HG02852 (cell line): ENCODE data around the gene SDK2.

Experiments
- ATAC-seq: cut with Tn5 transposase; IDR thresholded peaks from one replicate; pipeline ENCODE4 v1.9.1; 2021; ENCODE audit warnings: mild to moderate bottlenecking, moderate library complexity; ENCODE audit not compliant: unreplicated experiment

The SDK2 gene

GRCh38 chr17:73612031-73612472 is 32.2 kb downstream of the SDK2 start:
- ATAC-seq, result no peak

GRCh38 chr17:73611630-73612029 is 32.6 kb downstream of the SDK2 start:
- no peak for ATAC-seq

GRCh38 chr17:73610331-73610911 is 33.8 kb downstream of the SDK2 start:
- ATAC-seq, result no peak

- ATAC-seq, result no peak
Measured at GRCh38 chr17:73609758-73610157, 34.5 kb downstream of the SDK2 start.

GRCh38 chr17:73609060-73609459 is 35.2 kb downstream of the SDK2 start:
- no peak for ATAC-seq

- no peak for ATAC-seq
Measured at GRCh38 chr17:73605444-73605843, 38.8 kb downstream of the SDK2 start.

- no peak for ATAC-seq
Measured at GRCh38 chr17:73604476-73604875, 39.8 kb downstream of the SDK2 start.

- no peak for ATAC-seq
Measured at GRCh38 chr17:73603971-73604370, 40.3 kb downstream of the SDK2 start.

GRCh38 chr17:73600103-73600871 is 44.0 kb downstream of the SDK2 start:
- no peak for ATAC-seq

GRCh38 chr17:73599599-73599998 is 44.6 kb downstream of the SDK2 start:
- no peak for ATAC-seq

- no peak for ATAC-seq
Measured at GRCh38 chr17:73598212-73598611, 46.0 kb downstream of the SDK2 start.

GRCh38 chr17:73595931-73596330 is 48.3 kb downstream of the SDK2 start:
- no peak for ATAC-seq

GRCh38 chr17:73595479-73595878 is 48.8 kb downstream of the SDK2 start:
- ATAC-seq, result no peak

GRCh38 chr17:73595068-73595467 is 49.2 kb downstream of the SDK2 start:
- ATAC-seq, result no peak

- ATAC-seq, result no peak
Measured at GRCh38 chr17:73594598-73594997, 49.6 kb downstream of the SDK2 start.

- ATAC-seq, result no peak
Measured at GRCh38 chr17:73594025-73594424, 50.2 kb downstream of the SDK2 start.

- no peak for ATAC-seq
Measured at GRCh38 chr17:73593249-73593965, 50.8 kb downstream of the SDK2 start.

- no peak for ATAC-seq
Measured at GRCh38 chr17:73592501-73592961, 51.7 kb downstream of the SDK2 start.

GRCh38 chr17:73592079-73592415 is 52.2 kb downstream of the SDK2 start:
- ATAC-seq, result peak; percentile 6

- ATAC-seq, result peak; percentile 84
Measured at GRCh38 chr17:73591296-73592078, 52.8 kb downstream of the SDK2 start.

- ATAC-seq, result no peak
Measured at GRCh38 chr17:73589363-73589980, 54.8 kb downstream of the SDK2 start.
